ENCODE results near the gene PTCD3.
A peak's percentile ranks its signal among the peaks of the same experiment; 100 is the strongest.

PTCD3 gene

DNA sequence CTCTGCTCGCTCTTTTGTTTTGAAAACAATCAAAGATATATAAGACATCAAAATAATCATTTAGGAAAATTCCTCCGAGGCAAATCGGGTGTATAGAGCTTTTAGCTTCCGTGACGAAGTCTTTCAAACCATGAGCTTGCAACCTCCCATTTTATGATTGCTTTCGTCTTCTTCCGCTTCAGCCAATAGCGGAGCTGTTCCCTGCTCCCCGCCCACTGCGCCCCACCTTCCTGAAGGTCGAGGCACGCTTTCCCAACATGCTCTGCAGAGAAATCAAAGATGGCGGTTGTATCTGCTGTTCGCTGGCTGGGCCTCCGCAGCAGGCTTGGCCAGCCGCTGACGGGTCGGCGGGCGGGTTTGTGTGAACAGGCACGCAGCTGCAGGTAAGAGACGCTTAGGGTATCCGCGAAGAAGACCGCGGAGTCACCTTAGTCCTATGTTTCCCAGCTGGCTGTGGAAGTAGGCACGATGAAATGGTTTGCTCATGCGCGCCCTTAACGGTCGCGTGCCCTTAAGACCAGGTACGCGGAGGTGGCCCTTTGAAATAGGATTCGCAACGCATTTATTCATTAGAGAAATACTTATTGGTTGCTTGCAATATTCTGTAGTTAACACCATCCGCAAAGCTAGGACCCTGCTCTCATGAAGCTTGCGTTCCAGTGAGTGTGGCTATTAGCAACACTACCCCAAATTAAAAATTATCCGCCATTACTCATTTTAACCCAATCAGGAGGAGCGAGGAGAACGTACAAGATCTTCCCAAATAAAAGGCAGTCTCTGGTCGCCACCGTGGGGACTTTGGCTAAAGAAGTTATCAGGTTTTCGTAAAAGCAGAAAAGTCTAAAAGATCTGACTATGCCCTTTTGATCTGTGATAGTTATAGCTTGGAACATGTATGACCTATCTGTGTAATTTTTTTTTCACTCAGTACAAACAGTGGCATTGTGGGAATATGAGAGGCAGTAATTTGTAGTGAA is at the start of gene PTCD3:
Gene PTCD3, plus strand, starts transcription at position 267 of the 977 bp plus-strand sequence. Its CDS starts 13 bp downstream, at position 280.
- DNase-seq = peak; percentile 94

DNA sequence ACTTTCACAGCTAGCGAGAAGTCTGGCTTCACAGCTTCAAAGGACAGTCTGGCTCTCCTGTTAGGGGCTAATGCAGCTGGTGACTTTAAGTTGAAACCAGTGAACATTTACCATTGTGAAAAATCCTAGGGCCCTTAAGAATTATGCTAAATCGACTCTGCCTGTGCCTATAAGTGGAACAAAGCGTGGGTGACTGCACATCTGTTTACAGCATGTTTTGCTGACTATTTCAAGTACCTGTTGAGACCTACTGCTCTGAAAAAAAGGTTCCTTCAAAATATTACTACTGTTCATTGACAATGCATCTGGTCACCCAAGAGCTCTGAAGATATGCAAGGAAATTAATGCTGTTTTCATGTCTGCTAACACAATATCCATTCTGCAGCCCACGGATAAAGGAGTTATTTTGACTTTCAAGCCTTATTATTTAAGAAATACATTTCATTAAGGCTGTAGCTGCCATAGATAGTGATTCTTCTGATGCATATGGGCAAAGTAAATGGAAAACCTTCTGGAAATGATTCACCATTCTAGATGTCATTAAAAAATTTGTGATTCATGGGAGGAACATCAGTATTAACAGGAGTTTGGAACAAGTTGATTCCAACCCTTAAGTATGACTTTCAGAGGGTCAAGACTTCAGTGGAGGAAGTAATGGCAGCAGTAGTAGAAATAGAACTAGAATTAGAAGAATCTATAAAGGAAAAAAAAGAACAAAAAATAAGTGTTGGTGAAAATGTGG is 49.3 kb upstream of the PTCD3 start:
- DNase-seq = no peak

DNA sequence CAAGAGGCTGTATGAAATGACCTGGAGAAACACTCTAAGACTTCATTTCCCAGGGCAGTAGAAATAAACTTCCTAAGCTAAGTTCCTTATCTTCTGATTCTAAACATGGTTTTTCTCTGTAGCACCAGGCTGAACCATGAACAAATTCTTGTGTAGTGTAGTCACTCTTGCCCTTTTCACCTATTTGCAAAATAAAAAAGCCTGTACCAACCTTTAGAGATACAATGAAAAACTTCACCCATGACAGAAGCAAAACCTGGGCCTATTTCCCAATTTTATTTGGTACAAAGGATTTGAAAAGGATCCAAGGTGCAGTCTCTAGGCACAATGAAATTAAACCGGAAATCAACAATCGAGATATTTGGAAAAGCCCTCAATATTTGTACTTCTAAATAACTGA is 44.0 kb upstream of the PTCD3 start:
- peak; percentile 31 for DNase-seq

DNA sequence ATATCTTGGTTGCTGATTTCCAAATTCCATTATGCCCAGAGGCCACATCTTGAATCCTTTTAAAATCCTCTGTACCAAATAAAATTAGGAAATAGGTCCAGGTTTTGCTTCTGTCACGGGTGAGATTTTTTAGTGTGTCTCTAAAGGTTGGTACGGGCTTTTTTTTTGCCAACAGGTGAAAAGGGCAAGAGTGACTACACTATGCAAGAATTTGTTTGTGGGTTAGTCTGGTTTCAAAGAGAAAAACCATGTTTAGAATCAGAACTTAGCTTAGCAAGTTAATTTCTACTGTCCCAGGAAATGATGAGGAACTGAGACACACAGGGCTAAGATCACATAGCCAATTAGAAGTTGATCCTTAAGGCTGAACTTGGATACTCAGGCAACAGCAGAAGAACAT is 42.0 kb upstream of the PTCD3 start:
- no peak for DNase-seq

DNA sequence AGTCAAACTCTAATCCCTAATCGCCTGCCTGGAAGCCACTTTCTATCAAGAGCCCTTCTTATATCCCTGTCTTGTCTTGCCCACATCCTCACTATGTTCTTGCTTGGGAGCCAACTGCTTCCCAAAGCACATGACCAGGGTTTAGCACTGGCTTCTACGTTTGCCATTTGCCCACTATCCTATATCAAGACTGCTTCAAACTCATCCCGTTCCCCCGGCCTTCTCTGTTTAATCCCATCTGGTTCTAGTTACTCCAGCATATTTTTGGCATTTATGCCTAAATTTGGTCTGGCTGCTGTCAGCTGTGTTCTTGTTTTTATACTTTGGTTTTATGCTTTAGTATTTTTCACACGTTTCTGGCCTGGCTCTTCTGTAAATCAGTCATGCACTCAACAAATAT is 40.5 kb upstream of the PTCD3 start:
- DNase-seq = peak; percentile 88

DNA sequence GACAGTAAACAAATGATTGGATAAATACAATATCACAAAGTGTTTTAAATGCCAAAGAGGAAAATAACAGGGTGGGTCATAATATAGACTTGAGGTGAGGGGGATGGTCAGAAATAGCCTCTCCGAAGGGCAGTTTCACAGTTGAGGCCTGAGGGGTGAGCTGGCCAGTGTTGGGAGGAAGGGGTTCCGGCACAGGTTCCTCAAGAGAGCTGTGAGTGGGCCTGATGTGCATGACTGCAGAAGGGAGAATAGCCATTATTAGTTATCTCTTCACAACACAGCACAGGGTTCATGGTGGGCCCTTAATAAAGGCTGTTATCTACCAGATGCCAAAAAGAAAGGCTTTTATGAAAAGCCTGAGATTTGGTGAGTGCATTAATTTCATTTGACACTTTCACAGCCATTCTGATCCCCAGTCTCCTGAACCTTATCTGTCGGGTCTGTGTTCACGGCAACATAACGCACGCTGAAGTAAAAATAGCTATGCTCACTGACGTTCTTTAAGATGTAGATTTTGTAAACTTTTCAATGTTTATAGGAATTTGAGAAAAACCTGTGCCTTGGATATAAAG is 39.9 kb upstream of the PTCD3 start:
- no peak for DNase-seq

DNA sequence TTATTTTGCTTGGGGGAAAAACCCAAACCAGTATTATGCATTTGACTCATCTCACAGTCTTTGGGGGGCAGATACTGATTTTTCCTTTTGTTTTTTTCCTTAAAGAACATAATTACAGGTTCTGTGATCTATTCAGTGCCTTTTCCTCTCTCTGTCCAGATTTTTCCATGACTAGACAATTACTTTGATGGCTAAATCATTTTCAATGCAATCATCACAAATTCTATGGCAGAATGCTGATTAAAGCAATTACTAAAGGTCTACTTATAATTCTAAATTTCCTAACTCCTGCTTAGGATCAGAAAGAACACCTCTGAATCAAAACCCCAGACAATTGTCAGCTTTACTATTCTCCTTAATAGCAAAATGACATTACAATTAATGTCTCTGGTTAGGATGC is 39.1 kb upstream of the PTCD3 start:
- DNase-seq = no peak

DNA sequence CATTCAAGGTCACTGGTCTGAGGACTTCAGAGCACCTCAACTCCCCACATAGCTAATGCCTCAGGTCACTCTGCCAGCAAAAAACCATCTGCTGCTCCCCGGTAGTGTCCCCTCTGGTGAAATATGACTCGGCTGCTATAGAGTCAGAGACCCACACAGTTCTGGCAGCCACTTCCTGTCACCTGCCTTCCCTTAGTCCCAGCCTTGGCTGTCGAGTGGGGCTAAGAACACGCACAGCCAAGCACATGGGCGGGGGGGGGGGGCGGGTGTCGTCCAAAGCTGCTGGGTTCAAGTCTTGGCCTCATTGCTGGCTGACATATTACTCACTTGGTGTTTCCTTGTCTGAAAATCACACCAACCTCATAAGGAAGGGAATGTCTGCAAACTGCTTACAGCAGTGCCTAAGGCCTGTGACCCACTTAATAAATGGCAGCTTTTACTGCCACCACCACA is 37.9 kb upstream of the PTCD3 start:
- peak; percentile 33 for DNase-seq

DNA sequence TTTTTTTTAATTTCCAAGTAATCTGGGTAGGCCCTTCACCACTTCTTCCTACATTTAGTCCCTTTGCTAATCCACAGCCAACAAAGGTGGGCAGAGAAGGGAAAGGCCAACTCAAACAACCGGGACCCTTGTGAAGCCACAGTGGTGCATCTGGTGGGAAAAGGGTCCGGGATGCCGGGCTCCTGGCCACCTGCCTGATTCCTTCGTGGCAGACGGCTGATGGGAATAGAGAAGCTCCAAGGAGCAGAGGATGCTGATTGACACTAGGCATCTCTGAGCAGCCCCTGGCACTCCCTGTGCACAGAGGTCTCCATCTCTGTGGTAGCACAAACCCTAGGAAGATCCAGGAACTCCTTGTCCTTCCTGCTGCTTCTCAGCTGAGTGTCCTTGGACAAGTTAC is 37.4 kb upstream of the PTCD3 start:
- DNase-seq = no peak

DNA sequence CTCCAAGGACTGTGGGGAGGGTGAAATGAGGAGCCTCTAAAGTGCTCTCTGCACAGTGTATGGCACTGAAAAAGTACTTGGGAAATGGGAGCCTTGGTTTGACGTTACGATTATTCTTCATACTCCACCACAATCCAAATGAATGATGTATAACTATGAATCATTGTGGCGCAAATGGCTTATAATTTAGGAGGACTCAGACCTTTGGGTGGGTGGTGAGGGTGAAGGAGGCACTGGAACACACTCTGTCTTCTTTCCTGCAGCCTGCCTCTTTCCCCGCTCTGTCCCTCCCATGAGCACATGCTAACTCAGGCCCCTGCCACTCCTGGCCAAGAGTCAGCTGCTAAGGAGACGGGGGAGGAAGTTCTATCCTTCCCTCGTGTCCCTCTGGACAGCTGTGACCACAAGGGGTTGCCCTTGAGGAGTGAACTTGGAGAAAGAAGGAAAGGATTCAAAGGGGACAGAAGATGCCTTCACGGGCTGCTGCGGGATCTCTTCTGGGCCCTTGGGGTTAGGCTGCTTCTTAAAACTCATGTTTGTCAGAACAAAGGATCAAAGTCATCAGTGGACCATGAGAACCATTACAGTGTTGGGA is 36.8 kb upstream of the PTCD3 start:
- DNase-seq = no peak

DNA sequence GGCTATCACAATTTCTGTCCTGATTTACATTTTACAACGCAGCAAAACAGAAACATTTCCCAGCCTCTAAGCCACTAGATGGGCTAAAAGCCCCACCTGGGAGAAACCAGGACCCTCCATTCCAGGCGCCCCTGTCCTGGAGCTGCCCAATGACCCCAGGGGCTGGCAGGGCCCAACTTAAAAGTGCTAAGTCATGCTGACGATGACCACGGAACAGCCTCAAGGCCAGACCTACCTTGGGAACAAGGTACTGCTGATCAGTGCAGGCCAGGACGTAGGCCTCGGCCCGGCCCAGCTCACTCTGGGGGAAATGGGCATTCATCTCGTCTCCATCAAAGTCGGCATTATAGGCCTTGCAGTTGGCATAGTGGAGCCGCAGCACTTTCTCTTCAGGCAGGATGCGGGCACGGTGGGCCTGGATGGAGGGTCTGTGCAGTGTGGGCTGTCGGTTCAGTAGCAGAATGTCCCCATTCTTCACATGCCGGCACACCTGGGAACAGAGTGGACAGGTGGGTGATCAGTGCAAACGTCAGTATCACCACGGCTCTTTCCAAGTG is 36.2 kb upstream of the PTCD3 start:
- DNase-seq = no peak

DNA sequence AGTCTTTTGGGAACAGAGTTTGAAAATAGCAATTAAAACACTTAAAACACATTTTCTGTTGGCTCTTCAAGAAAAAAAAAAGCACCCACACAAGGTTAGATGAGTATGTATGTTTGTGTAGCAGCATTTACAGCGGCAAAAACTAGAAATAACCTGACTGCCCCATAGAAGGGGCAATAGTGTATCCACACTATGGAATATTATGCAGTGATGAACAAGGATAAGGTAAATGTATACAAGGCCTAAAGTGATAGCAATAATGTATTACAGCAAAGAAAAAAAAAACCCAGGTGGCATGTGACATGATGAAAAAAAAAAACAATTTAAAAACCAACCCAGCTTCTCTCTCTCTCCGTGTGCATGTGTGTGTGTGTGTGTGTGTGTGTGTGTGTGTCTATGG is 35.2 kb upstream of the PTCD3 start:
- DNase-seq = no peak

DNA sequence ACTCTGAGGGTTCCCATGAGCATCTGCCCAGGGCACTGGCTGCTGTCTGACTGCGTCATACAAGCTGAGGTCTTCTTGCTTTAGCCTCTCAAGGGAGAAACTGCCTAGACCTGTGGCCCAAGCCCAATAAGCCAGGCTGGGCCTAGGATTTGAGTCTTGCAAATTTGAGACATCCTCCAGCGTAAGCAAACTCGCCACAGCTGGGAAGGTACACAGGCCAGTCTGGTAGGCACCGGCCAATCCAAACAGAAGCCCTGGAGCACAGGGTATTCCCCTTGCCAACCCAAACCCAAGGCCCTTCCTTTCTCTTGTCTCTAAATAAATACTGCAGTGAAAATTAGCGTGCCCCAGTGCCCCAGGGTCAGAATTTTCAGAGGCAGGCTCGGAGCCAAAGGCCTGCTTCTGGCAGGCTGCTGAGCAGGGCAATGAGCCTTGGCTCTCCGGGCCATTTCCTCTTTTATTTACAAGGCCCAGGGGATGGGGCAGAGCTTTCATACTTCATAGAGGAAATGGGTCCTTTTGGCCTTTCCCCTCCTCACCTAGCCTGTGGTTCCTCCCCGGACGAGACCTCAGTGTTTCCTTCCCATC is 33.7 kb upstream of the PTCD3 start:
- DNase-seq = no peak

DNA sequence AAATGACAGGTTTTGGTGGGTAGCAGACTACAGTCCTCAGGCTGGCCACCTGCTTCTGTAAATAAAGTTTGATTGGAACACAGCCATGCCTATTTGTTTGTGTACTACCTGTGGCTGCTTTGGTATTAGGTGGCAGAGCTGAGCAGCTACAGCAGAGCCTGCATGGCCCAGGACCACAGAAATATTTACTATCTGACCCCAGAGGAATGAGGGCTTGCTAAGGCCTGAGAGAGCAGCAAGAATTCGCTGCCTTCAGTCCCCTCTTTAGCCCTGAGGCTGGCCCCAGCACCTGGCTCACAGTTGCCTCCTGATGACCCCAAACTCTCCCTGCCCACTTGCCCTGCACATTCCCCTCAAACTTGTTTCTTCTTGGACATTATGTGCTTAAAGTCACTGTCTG is 32.8 kb upstream of the PTCD3 start:
- no peak for DNase-seq

DNA sequence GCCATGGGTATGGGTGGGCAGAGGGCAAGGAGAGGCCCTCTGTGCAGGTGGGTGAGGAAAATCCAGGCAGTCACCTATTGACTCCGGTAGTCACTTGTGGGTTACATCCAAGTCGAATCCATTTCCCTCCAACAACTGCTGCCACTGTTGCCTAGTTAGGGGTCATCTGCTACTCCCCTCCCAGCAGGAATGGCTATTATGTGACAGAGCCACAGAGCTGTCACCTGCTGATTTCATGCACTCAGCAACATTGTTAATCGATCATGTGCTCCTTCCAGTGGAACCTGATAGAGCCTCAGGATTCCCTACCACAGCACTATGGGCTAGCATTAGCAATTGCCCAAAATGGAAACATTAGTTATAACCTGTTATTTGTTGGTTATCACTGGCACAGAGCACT is 31.8 kb upstream of the PTCD3 start:
- DNase-seq = no peak

DNA sequence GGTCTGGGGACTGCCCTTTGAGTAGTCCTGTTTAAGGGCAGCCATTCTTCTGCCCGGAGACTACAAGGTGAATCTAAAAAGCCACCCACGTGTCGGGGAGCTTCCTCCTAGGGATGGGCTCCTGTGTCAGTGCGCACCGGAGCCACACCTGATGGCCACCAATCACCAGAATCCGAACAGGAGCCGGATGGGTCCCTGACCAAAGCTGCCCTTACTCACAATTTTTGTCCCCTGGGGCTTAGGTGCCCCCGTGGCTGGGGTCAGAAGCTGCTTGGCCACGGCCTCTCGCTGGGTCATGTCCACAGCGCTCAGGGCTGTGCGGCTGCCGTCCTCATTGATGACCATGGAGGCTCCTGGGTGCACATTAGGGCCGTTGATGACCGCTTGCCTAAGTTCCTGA is 31.2 kb upstream of the PTCD3 start:
- no peak for DNase-seq

DNA sequence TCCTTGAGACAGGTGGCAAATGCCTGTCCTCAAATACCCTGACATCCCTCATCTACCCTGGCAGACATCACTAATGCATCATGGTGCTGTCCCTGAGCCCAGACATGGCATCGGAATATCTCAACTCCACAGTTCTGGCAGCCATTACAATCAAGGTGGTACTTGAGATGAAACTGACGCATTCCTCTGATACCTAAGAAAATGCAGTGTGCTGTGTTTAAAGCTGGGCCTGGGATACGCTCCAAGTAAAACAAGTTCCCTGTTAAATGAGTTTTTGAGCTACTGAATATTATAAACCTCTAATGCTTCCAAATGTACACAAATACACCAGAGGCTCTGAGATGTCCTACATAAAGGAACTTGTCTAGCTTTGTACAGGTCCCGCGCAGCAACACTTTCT is 30.1 kb upstream of the PTCD3 start:
- DNase-seq = no peak

DNA sequence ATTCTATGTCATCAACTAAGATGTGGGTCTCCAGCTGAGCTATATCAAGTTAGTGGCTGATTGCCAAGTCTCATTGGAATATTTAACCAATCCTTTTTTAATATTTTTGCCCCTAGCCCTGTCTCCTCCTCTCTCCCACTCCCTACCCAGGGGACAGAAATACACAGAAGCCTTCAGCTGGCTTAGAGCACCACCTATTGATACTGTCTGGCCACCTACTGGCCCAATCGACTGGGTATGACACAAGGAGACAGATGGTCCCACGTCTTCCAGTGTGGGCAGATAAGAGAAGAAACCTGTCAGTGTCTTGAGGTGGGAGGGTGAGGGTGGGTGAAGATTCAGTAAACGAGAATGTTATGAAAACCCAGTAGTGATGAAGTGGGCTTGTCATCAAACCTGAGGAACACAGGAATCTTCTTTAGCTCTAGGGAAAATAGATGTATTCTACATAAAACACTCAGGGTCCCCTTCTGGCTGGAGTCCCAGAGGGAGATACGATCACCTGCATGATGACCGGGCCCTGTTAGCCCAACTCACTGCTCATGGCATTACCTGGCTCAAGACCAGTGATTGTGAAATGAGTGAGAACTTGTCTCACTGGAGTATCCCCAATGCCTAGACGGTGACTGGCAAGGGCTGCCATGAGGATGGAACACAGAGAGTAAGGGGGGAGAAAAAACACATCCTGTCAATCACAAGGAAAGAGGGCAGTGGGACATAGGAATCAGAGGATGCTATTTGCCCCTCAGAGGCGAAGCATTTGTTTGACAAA is 27.1 kb upstream of the PTCD3 start:
- DNase-seq = peak; percentile 61

DNA sequence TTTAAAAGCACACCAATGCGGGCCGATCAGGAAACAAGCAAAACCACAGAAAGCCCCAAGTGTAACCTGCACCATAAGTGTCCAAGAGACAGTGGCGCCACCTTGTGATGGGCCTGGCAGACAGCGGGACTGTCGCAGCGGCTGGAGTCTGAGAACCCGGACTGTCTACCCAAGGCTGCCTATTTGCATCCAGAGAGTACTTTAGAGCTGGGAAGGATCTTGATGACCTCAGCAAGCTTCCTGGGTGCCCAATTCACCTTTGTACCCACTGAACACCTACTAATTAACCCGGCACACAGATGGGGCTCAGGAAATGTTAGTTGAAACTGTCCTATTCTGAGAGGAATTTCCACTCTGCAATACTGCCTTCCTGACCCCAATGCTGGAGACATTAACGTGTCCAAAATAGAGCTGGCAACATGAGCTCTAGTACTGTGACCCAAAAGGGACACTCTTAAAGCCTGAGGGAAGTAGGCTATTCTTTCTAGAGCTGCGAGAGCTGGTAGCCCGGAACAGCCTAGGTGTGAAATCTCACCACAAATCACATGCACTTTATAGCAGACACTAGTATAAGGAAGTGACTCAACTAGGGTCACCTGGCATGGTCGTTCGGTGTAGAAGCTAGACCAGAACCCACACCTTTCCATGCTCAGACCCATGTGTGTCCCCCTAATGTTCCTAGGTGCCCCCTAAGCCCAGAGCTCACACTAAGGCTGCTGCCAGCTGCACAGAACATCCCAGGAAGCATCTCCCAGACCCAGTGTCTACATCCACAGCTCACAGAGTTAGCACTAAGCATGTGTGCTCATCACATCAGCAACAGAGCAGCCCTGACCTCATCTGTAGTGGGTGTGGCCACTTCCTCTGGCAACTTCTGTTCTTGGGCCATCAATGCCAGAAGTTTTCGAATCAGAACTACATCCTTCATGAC is 25.8 kb upstream of the PTCD3 start:
- peak; percentile 72 for DNase-seq

DNA sequence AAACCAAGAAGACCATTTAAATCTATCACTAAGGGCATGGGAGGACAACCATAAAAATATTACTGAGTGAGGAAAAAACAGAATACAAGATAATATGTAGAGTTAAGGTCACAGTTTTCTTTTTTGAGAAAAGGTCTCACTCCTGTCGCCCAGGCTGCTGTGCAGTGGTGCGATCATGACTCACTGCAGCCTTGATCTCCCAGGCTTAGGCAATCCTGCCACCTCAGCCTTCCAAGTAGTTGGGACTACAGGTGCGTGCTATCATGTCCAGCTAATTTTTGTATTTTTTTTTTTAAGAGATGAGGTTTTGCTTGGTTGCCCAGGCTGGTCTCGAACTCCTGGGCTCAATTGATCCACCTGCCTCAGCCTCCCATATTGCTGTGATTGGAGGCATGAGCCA is 24.3 kb upstream of the PTCD3 start:
- DNase-seq = no peak

DNA sequence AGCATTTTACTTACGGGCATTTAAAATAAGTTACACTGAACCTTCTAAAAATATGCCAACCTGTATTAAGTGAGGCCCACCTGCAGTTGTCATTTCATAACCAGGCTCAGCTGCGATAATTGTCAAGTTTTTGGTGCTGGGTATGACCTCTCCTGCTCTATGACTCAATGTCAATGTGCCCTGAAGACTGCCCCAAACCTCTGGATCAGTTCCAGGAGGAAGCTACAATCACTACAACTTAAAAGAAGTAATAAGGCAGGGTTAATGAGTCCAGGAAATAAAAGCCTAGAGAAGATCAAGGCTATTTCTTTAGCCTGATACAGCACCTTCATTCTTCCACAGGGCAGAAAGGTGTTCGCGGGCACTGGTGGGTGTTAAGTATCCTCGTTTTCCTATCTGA is 23.3 kb upstream of the PTCD3 start:
- DNase-seq = no peak

Measured in fibroblast of upper back skin (primary cell).